Measurements from ENCODE around the gene YPEL2. TPM values are rescaled to one million over a fixed set of nuclear protein-coding genes. Genes with fewer than 3 reads are reported as not detected.
"Not testable (repeated sequence)": the region's sequence is repeated elsewhere in the genome, so short reads cannot be mapped to it uniquely, and the experiment has no call there.

Gene YPEL2
- total RNA-seq, 1 experiment from 2014 or later = 2.2 TPM

- Mint-ChIP-seq H3K9me3 (no peaks in the 10 kb centered on the region), H3K4me3 (peak overlapping the region; percentile 49; the same call in 1 of the 2 replicates), H3K27ac (no peak overlapping the region; the same call in 1 of the 2 replicates), H3K27me3 (ENCODE audit: low read depth) (peaks cover 97% of the 10 kb centered on the region), H3K36me3 (peaks cover 2% of the 10 kb centered on the region; the same call in 1 of the 2 replicates), H3K4me1 (peaks cover 18% of the 10 kb centered on the region)
- TF ChIP-seq RELA (CRISPR knock-in tag; IDR thresholded peaks at IDR 0.05; ENCODE audit: borderline replicate concordance) = no peak
- TF ChIP-seq FOXP1 (CRISPR knock-in tag; IDR thresholded peaks at IDR 0.05; ENCODE audit: borderline replicate concordance) = no peak
- no peak for TF ChIP-seq HMGXB4 (CRISPR knock-in tag; IDR thresholded peaks at IDR 0.05)
- no peak for TF ChIP-seq NFE2L1 (CRISPR knock-in tag; IDR thresholded peaks at IDR 0.05)
- no peak for TF ChIP-seq EMX1 (CRISPR knock-in tag; IDR thresholded peaks at IDR 0.05)
- TF ChIP-seq FOXP4 (CRISPR knock-in tag; IDR thresholded peaks at IDR 0.05) = no peak
- TF ChIP-seq PRRX2 (CRISPR knock-in tag; IDR thresholded peaks at IDR 0.05) = no peak
- TF ChIP-seq KAT7 (CRISPR knock-in tag; IDR thresholded peaks at IDR 0.05; ENCODE audit: borderline replicate concordance) = no peak
- no peak for TF ChIP-seq AR (CRISPR knock-in tag; IDR thresholded peaks at IDR 0.05)
- no peak for TF ChIP-seq ZNF512 (CRISPR knock-in tag; IDR thresholded peaks at IDR 0.05; ENCODE audit: borderline replicate concordance)
- no peak for TF ChIP-seq ZNF219 (CRISPR knock-in tag; IDR thresholded peaks at IDR 0.05; ENCODE audit: borderline replicate concordance)
- TF ChIP-seq OVOL2 (CRISPR knock-in tag; IDR thresholded peaks at IDR 0.05; ENCODE audit: borderline replicate concordance) = no peak
- no peak for TF ChIP-seq ZNF425 (CRISPR knock-in tag; conservative IDR thresholded peaks at IDR 0.05)
- DNase-seq (ENCODE audit: low spot score) (no peak), ATAC-seq (peak; percentile 41)
- ChIA-PET CTCF (no interaction called here), POLR2A (no interaction called here)
These were observed 41.5 kb upstream of the YPEL2 start for GRCh38 chr17:59289981-59290301.

GRCh38 chr17:59290302-59290998, 41.0 kb upstream of the YPEL2 start:
- peak; percentile 88 for ATAC-seq
- H3K36me3 Mint-ChIP-seq, POLR2A ChIA-PET, CTCF ChIA-PET, H3K9me3 Mint-ChIP-seq: not testable (repeated sequence)
- H3K4me3 Mint-ChIP-seq = peak overlapping the region; percentile 49
- peak; percentile 18 for DNase-seq (ENCODE audit: low spot score)
- peaks cover 97% of the 10 kb centered on the region for H3K27me3 Mint-ChIP-seq (ENCODE audit: low read depth)
- peaks cover 18% of the 10 kb centered on the region for H3K4me1 Mint-ChIP-seq
- peak overlapping the region; percentile 85; the same call in 1 of the 2 replicates for H3K27ac Mint-ChIP-seq
- TF ChIP-seq ZBTB43 (CRISPR knock-in tag; IDR thresholded peaks at IDR 0.05) (0 out of 2 replicates have a peak, but pooled peaks have one; percentile 45), ZNF532 (CRISPR knock-in tag; IDR thresholded peaks at IDR 0.05; ENCODE audit: borderline replicate concordance) (0 out of 2 replicates have a peak, but pooled peaks have one; percentile 8), SP1 (CRISPR knock-in tag; conservative IDR thresholded peaks at IDR 0.05) (peak; percentile 39; the same call in 1 of the 2 replicates)

All from WTC11 (cell line).